ENCODE measurements around the gene FAM90A1. TPM values are rescaled to one million over a fixed set of nuclear protein-coding genes. Genes with fewer than 3 reads are reported as not detected.
A peak's percentile ranks its signal among the peaks of the same experiment; 100 is the strongest.
"Not testable (repeated sequence)": the region's sequence is repeated elsewhere in the genome, so short reads cannot be mapped to it uniquely, and the experiment has no call there.

The FAM90A1 gene
- total RNA-seq, 1 experiment from 2014 or later: 0.09 TPM

DNA sequence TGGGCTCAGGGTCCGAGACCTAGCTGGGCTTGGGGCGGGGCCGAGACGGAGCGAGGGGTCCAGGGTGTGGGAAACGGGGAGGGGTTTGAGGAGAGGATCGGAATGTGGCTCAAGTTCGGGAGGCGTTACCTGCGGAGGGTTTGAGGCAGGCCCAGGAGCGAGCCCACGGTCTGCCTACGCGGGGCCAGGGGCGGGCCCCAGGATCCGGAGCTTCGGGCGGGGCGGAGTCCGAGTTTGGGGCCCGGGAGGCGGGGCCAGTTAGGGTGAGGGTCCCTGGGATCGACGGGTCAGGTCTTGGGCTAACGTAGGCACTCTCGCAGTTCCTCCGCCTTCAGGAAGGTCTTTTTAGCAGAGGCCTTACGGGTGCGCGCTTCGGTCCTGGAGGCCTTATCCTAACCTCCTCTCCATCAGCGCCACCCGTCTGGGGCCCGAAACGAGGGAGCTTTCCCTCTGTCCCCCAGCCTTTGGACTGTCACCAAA, 16.3 kb upstream of the FAM90A1 start:
- not testable (repeated sequence) for H3K27me3 ChIP-seq (ENCODE audit: insufficient read depth, low read length); H4K91ac ChIP-seq (ENCODE audit: insufficient read length, low read depth, low read length); H2BK12ac ChIP-seq (ENCODE audit: insufficient read length, low read depth, low read length); H2BK15ac ChIP-seq (ENCODE audit: low read depth, low read length); H3K9me3 ChIP-seq (ENCODE audit: control insufficient read depth, low read depth, low read length); H2BK120ac ChIP-seq (ENCODE audit: low read depth, low read length, poor library complexity, severe bottlenecking); H3K56ac ChIP-seq (ENCODE audit: insufficient read length, low read depth, low read length); H3K79me1 ChIP-seq (ENCODE audit: insufficient read depth, low read depth, low read length, poor library complexity, severe bottlenecking); DNase-seq; H3K27me3 Mint-ChIP-seq (ENCODE audit: low read depth); H3K27ac ChIP-seq (ENCODE audit: insufficient read length, low read depth, low read length); H3K9me3 Mint-ChIP-seq; H3K79me2 ChIP-seq (ENCODE audit: insufficient read depth, low read length); H3K4me1 ChIP-seq (ENCODE audit: insufficient read depth, low read length); H3T11ph ChIP-seq (ENCODE audit: low read length); H2AFZ ChIP-seq (ENCODE audit: low read length); H2BK5ac ChIP-seq (ENCODE audit: insufficient read length, low read length); H3K36me3 Mint-ChIP-seq (ENCODE audit: insufficient read depth in 1 of 3, low read depth in 3 of 3); H2AK5ac ChIP-seq (ENCODE audit: insufficient read length, low read length); H3K18ac ChIP-seq (ENCODE audit: insufficient read length, low read depth, low read length); H3K23me2 ChIP-seq (ENCODE audit: insufficient read length, low read depth, low read length, poor library complexity, severe bottlenecking); H3K4ac ChIP-seq (ENCODE audit: low read depth, low read length); H3K23ac ChIP-seq (ENCODE audit: insufficient read length, low read depth, low read length); H3K14ac ChIP-seq (ENCODE audit: insufficient read depth, low read length); H4K5ac ChIP-seq (ENCODE audit: insufficient read length, low read depth, low read length); H2BK20ac ChIP-seq (ENCODE audit: low read depth, low read length, poor library complexity, severe bottlenecking); H4K8ac ChIP-seq (replicated peaks; ENCODE audit: insufficient read length, low read depth, low read length); H4K20me1 ChIP-seq (ENCODE audit: control insufficient read depth, insufficient read depth, insufficient read length)
- peaks cover 16 to 22% of the 10 kb centered on the region in 2 experiments for H3K4me1 Mint-ChIP-seq
- Histone ChIP-seq H3K4me2 (ENCODE audit: insufficient read depth, insufficient read length, low read length) (peak overlapping the region; percentile 79), H3K9ac (ENCODE audit: extremely low read depth, insufficient read length, low read length) (peak overlapping the region; percentile 26)
- peak overlapping the region; percentile 87 to 92 for H3K4me3 Mint-ChIP-seq
- no CpG with 5 or more reads among the region's 35 CpGs for WGBS (ENCODE audit: extremely low coverage, insufficient read length, low lambda C conversion rate)
- peak overlapping the region; percentile 64 to 83 (median 74); a peak in 3 of 7 replicates for H3K27ac Mint-ChIP-seq

DNA sequence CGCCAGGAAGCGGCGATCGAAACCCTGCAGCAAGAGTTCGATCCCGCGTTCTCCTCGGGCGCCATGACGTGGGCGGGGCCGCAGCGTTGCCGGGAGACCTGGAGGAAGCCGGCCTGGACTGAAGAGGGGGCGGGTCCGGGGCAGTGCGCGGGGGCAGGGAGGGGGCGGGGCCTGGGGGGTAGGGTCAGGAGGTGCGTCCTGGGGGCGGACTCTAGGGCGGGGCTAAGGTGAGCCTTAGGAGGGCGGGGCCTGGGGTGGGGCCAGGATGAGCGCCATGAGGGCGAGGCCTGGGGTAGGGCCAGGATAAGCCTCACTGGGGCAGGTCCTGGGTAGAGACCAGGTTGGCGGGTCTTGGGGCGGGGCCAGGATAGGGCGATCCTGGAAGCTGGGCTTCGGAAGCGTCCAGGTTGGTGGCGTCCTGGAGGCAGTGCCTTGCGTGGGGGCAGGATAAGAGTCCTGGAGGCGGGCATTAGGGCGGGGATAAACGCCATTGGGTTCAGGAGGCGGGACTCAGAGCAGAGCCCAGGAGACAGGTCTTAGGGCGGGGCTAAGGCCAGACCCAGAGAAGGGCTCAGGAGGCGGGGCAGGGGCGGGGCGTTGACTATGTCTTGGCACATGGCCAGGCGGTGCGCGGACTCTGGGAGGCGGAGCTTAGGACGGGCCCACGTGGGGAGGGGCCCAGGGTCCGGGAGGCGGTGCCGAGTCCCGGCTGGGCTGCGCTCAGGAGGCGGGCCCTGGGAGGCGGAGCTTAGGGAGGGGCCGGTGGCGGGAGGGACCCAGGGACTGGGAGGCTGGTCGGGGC, 15.7 kb upstream of the FAM90A1 start:
- not testable (repeated sequence) for H3K79me1 ChIP-seq (ENCODE audit: insufficient read depth, low read depth, low read length, poor library complexity, severe bottlenecking); H2BK5ac ChIP-seq (ENCODE audit: insufficient read length, low read length); H4K91ac ChIP-seq (ENCODE audit: insufficient read length, low read depth, low read length); H3K18ac ChIP-seq (ENCODE audit: insufficient read length, low read depth, low read length); H3K36me3 Mint-ChIP-seq (ENCODE audit: insufficient read depth in 1 of 3, low read depth in 3 of 3); H3K9me3 ChIP-seq (ENCODE audit: control insufficient read depth, low read depth, low read length); H4K8ac ChIP-seq (replicated peaks; ENCODE audit: insufficient read length, low read depth, low read length); H3K23me2 ChIP-seq (ENCODE audit: insufficient read length, low read depth, low read length, poor library complexity, severe bottlenecking); H3K27ac ChIP-seq (ENCODE audit: insufficient read length, low read depth, low read length); H2BK20ac ChIP-seq (ENCODE audit: low read depth, low read length, poor library complexity, severe bottlenecking); H3T11ph ChIP-seq (ENCODE audit: low read length); H4K20me1 ChIP-seq (ENCODE audit: control insufficient read depth, insufficient read depth, insufficient read length); H3K23ac ChIP-seq (ENCODE audit: insufficient read length, low read depth, low read length); H2AFZ ChIP-seq (ENCODE audit: low read length); H3K9ac ChIP-seq (ENCODE audit: extremely low read depth, insufficient read length, low read length); H2AK5ac ChIP-seq (ENCODE audit: insufficient read length, low read length); H3K27me3 ChIP-seq (ENCODE audit: insufficient read depth, low read length); H2BK15ac ChIP-seq (ENCODE audit: low read depth, low read length); H3K79me2 ChIP-seq (ENCODE audit: insufficient read depth, low read length); H3K4ac ChIP-seq (ENCODE audit: low read depth, low read length); H3K27me3 Mint-ChIP-seq (ENCODE audit: low read depth); H3K14ac ChIP-seq (ENCODE audit: insufficient read depth, low read length); H3K4me2 ChIP-seq (ENCODE audit: insufficient read depth, insufficient read length, low read length); H3K56ac ChIP-seq (ENCODE audit: insufficient read length, low read depth, low read length); H3K4me1 ChIP-seq (ENCODE audit: insufficient read depth, low read length); H2BK120ac ChIP-seq (ENCODE audit: low read depth, low read length, poor library complexity, severe bottlenecking); H4K5ac ChIP-seq (ENCODE audit: insufficient read length, low read depth, low read length); H2BK12ac ChIP-seq (ENCODE audit: insufficient read length, low read depth, low read length); H3K9me3 Mint-ChIP-seq
- no CpG with 5 or more reads among the region's 57 CpGs for WGBS (ENCODE audit: extremely low coverage, insufficient read length, low lambda C conversion rate)
- peak overlapping the region; percentile 96 to 99 (median 98) for H3K27ac Mint-ChIP-seq
- peak overlapping the region; percentile 87 to 92 for H3K4me3 Mint-ChIP-seq
- peaks cover 16 to 22% of the 10 kb centered on the region in 2 experiments for H3K4me1 Mint-ChIP-seq
- peak; percentile 100 for DNase-seq

Measured in H9 (cell line).